Esophagus (tissue), 2 donors: ENCODE results near the gene EPX. TPM values are rescaled to one million over a fixed set of nuclear protein-coding genes. Genes with fewer than 3 reads are reported as not detected.

Source experiments
- H3K27ac ChIP-seq, 2 donors: one replicate each; pipeline ENCODE4 v1.5.1; 2013; ENCODE audit warnings: low read depth in 2 of 2, mild to moderate bottlenecking in 2 of 2, inconsistent platforms in 1 of 2, low read length in 1 of 2, moderate library complexity in 1 of 2
- H3K27me3 ChIP-seq, 2 donors: one replicate each; pipeline ENCODE4 v1.6.1; 2013; ENCODE audit warnings: low read length in 2 of 2, control low read depth in 1 of 2, mild to moderate bottlenecking in 1 of 2; ENCODE audit not compliant: insufficient read depth in 2 of 2, control insufficient read depth in 1 of 2
- H3K36me3 ChIP-seq, 2 donors: one replicate each; pipeline ENCODE4 v1.6.1; 2013; ENCODE audit warnings: low read length in 1 of 2; ENCODE audit not compliant: control insufficient read depth in 2 of 2, insufficient read depth in 2 of 2
- H3K4me1 ChIP-seq, 2 donors: one replicate each; pipeline ENCODE4 v1.6.1; 2013; ENCODE audit warnings: low read length in 1 of 2; ENCODE audit not compliant: control insufficient read depth in 2 of 2, insufficient read depth in 2 of 2
- H3K4me3 ChIP-seq, 2 donors: one replicate each; pipeline ENCODE4 v1.5.1; 2013; ENCODE audit warnings: low read length in 2 of 2, mild to moderate bottlenecking in 2 of 2, low read depth in 1 of 2, moderate library complexity in 1 of 2
- H3K9me3 ChIP-seq, 2 donors: one replicate each; pipeline ENCODE4 v1.6.1; 2013; ENCODE audit warnings: mild to moderate bottlenecking in 2 of 2, low read depth in 1 of 2, low read length in 1 of 2, moderate library complexity in 1 of 2; ENCODE audit not compliant: control insufficient read depth in 2 of 2, insufficient read depth in 1 of 2
- WGBS, 2 donors: extraction: QIAGEN DNeasy Blood & Tissue Kit; methylation state at CpG; one replicate each; pipeline ENCODE4 v1.1.7; 2013; 5-methylcytosine and 5-hydroxymethylcytosine counted together
- polyA plus RNA-seq, 2 donors: library from polyadenylated mRNA; stranded (reverse); fragments of 200-250 nt; gene quantifications; one replicate each; pipeline ENCODE4 v1.2.3, GENCODE V29; 2013
- donor health status: healthy with polysubstance abuse.
- donor health status: Bipolar disorder and iron deficiency.

The EPX gene
- polyA plus RNA-seq, 2 donors = not detected

DNA sequence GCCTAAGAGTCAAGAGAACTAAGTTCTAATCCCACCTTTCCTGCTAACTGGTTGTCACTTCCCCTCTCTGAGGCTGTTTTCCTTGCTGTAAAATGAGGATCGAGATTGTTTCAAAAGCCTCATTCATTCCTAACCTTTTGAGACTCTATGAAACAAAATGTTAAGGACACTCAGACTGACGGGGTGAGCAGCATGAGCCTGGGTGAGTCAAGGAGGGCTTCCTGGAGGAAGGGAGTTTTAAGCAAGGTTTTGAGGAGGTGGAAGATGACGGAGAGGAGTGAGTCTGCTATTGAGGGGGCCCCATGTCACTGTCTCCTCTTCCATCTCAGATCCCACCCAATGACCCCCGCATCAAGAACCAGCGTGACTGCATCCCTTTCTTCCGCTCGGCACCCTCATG is 4.1 kb downstream of the EPX start:
- no peaks in the 10 kb centered on the region for H3K36me3 ChIP-seq
- no peak overlapping the region for H3K27ac ChIP-seq
- H3K4me3 ChIP-seq = no peak overlapping the region
- 87% methylated on average over 7 of the region's 7 CpGs for WGBS, 2 donors
- no peaks in the 10 kb centered on the region for H3K9me3 ChIP-seq
- no peaks in the 10 kb centered on the region for H3K4me1 ChIP-seq
- H3K27me3 ChIP-seq = no peaks in the 10 kb centered on the region

DNA sequence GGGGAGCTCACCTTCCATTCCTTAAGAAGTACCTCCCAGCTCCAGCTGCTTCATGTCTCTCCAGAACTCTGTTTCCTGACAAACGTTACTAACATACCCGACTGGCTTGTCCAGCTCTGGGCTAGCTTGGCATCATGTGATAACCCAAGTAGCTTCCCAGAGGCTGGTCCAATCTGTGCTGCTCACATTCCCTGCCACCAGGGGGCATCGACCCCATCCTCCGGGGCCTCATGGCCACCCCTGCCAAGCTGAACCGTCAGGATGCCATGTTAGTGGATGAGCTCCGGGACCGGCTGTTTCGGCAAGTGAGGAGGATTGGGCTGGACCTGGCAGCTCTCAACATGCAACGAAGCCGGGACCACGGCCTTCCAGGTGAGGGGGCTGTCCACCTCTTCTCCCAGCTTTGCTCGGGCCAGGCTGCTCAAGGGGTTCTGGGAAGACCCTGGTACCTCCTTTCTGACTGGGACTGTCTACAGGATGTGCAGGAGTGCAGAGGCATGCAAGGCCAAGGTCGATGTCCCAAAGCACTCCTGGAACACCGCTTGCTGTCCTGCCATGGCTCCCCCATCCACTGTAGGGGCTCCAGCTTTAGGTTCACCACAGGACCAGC is 7.6 kb downstream of the EPX start:
- H3K4me3 ChIP-seq = no peak overlapping the region
- H3K9me3 ChIP-seq = no peaks in the 10 kb centered on the region
- H3K4me1 ChIP-seq = no peaks in the 10 kb centered on the region
- H3K27me3 ChIP-seq = no peaks in the 10 kb centered on the region
- 39 to 42% methylated on average over 14 of the region's 14 CpGs for WGBS, 2 donors
- H3K27ac ChIP-seq = no peak overlapping the region
- H3K36me3 ChIP-seq = no peaks in the 10 kb centered on the region

DNA sequence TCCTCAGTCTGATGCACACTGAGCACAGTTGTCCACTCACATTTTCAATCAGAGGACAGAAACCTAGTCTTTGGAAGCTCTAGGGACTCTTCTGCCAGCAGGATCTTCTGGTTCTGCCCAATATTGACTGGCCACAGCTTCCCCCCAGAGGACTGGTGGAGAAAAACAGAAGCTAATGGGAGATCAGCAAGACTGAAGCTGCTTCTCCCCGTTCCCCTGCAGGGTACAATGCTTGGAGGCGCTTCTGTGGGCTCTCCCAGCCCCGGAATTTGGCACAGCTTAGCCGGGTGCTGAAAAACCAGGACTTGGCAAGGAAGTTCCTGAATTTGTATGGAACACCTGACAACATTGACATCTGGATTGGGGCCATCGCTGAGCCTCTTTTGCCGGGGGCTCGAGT is 10.3 kb downstream of the EPX start:
- no peak overlapping the region for H3K27ac ChIP-seq
- no peaks in the 10 kb centered on the region for H3K4me1 ChIP-seq
- H3K36me3 ChIP-seq = peaks cover 0 to 11% of the 10 kb centered on the region in 2 donors
- no peak overlapping the region for H3K4me3 ChIP-seq
- WGBS, 2 donors = 59 to 71% methylated on average over 7 of the region's 7 CpGs
- H3K27me3 ChIP-seq = no peaks in the 10 kb centered on the region
- no peaks in the 10 kb centered on the region for H3K9me3 ChIP-seq

DNA sequence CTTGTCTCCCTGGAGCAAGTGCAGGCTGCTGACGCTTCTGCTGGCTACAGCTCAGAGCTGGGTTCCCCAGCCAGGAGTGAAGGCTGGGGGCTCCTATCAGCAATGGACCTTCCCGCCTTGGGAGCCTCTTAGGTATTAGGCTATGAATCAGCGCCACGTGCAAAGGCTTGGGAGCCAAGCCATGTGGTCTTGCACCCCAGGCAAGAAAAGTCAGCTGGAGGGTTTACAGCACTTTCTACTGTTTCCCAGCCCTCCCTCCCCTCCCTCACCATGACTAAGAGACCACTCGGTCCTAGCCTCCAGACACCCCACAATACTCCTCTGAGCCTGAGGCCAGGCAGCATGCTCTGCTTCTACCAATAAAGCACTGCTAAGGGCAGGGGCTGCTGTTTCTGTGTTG is 12.3 kb downstream of the EPX start:
- WGBS, 2 donors = 84 to 86% methylated on average over 5 of the region's 5 CpGs
- H3K36me3 ChIP-seq = peaks cover 2 to 14% of the 10 kb centered on the region in 2 donors
- no peak overlapping the region for H3K4me3 ChIP-seq
- no peaks in the 10 kb centered on the region for H3K27me3 ChIP-seq
- no peak overlapping the region for H3K27ac ChIP-seq
- H3K4me1 ChIP-seq = no peaks in the 10 kb centered on the region
- H3K9me3 ChIP-seq = no peaks in the 10 kb centered on the region

DNA sequence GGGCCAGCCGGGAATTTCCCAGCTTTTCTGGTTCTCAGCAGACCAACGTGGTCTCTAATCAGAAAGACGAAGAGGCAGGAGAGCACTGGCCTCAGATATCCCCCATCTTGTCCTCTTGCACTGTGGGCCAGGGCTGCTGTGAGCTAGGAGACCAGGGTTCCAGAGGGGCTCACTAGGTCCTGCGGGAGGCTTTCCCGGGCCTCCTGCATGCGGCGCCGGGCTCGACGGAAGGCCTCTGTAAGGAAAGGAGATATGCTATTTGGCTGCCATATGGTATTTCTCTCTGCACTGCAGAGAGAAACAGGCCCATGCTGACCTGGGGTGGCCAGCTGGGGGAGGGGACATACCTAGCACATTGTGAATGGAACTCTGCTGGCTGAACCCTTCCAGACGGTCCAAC is 13.4 kb downstream of the EPX start:
- Histone ChIP-seq H3K4me3 (no peak overlapping the region), H3K4me1 (no peaks in the 10 kb centered on the region), H3K27me3 (no peaks in the 10 kb centered on the region), H3K27ac (no peak overlapping the region), H3K9me3 (no peaks in the 10 kb centered on the region), H3K36me3 (peaks cover 7 to 15% of the 10 kb centered on the region in 2 donors)
- 93 to 95% methylated on average over 11 of the region's 11 CpGs for WGBS, 2 donors

DNA sequence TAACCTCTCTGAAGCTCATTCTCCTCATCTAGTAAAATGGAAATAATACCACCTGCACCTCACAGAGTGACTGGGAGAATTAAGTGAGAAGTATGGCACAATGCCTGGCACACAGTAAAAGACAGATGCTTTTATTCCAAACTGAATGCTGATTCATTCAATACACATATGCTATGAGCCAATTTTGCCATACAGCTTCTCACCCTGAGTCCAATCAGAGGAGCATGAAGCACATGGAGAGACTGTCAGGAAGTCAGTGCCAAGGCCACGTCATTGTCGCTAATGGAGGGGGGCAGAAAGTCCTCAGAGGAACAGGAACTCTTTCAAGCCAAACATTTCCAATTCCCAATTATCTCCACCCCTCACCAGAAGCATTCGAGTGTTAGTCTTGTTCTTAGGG is 14.9 kb downstream of the EPX start:
- H3K4me1 ChIP-seq = no peaks in the 10 kb centered on the region
- no peaks in the 10 kb centered on the region for H3K9me3 ChIP-seq
- no peak overlapping the region for H3K4me3 ChIP-seq
- H3K27ac ChIP-seq = no peak overlapping the region
- H3K27me3 ChIP-seq = no peaks in the 10 kb centered on the region
- H3K36me3 ChIP-seq = peaks cover 7 to 21% of the 10 kb centered on the region in 2 donors
- 86 to 89% methylated on average over 3 of the region's 3 CpGs for WGBS, 2 donors

DNA sequence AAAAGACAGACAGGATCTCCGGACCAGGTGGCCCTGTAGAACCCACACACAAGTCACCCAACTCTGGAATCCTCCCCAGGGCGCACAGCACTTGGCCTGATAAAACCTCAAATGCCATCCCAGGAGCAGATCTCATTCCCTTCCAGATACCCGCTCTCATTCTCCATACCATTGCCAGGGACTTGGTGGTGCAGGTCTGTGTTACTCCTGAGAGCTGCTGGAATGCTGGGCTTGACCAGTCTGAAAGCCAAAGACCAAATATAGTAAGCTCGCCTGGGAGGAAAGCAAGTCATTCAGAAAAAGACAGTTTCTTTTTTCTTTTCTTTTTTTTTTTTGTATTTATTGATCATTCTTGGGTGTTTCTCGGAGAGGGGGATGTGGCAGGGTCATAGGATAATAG is 15.8 kb downstream of the EPX start:
- H3K4me3 ChIP-seq = no peak overlapping the region
- no peaks in the 10 kb centered on the region for H3K4me1 ChIP-seq
- H3K27ac ChIP-seq = no peak overlapping the region
- 90 to 92% methylated on average over 5 of the region's 5 CpGs for WGBS, 2 donors
- H3K9me3 ChIP-seq = no peaks in the 10 kb centered on the region
- peaks cover 7 to 25% of the 10 kb centered on the region in 2 donors for H3K36me3 ChIP-seq
- no peaks in the 10 kb centered on the region for H3K27me3 ChIP-seq

DNA sequence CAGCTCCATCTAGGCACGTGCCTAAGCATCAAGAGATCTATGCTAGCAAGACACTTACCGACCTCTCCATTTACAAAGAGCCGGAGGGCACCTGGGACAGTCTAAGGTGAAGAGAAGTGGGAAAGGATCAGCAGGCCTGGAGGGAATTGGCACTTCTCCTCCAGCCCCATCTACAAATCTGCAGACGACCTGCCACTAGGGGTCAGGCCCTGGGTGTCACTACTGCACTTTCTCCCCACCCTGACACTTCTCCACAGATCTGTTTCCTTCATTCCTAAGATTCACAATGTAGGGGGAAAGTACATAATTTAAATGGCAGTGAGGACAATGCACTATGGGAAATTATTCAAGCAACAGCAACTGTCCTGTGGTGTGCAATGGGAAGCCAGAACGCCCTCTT is 18.4 kb downstream of the EPX start:
- H3K27me3 ChIP-seq = no peaks in the 10 kb centered on the region
- H3K4me1 ChIP-seq = no peaks in the 10 kb centered on the region
- WGBS, 2 donors = 82 to 83% methylated on average over 5 of the region's 5 CpGs
- H3K36me3 ChIP-seq = peaks cover 12 to 29% of the 10 kb centered on the region in 2 donors
- H3K27ac ChIP-seq = no peak overlapping the region
- H3K4me3 ChIP-seq = no peak overlapping the region
- H3K9me3 ChIP-seq = no peaks in the 10 kb centered on the region

DNA sequence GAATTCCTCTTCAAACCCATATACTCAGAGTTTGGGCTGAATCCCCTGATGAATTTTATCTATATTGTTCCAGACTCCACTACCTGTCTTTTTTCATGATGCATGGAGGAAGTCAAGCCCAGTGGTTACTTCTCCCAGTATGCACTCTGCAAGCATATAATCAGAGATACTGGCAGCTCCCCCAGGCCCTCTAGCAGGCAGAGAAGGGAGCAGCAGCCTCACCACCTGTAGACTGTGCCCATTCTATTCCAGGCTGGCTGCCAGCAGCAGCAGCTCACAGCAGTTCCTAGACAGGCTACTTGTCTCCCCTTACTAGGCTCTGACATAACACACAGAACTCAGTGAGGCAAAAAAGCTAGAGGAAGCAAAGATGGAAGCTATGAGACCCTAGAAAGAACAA is 23.2 kb downstream of the EPX start:
- H3K4me1 ChIP-seq = no peaks in the 10 kb centered on the region

DNA sequence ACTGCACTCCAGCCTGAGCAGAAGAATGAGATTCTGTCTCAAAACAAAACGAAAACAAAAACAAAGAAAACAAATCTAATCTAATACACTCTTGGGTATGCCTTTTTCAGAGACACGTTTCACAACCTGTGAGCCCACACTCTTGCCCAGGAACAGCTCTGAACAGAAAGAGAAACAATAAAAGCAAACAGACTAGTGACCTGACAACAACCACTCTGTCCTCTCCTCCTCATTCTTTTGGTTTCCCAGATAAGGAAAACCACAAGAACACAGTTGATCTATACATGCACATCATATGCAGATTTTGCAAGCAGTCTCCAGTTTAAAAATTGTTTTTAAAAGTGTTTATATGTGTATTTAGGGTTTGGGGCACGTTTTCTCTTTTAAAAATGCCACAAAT is 25.2 kb downstream of the EPX start:
- no peaks in the 10 kb centered on the region for H3K9me3 ChIP-seq
- 86 to 88% methylated on average over 3 of the region's 3 CpGs for WGBS, 2 donors

More for the DNA sequence above, 23.2 kb downstream of the EPX start:
- Histone ChIP-seq H3K27me3 (no peaks in the 10 kb centered on the region), H3K36me3 (peaks cover 7 to 16% of the 10 kb centered on the region in 2 donors), H3K27ac (no peak overlapping the region), H3K9me3 (no peaks in the 10 kb centered on the region), H3K4me3 (no peak overlapping the region)

More for the DNA sequence above, 25.2 kb downstream of the EPX start:
- no peaks in the 10 kb centered on the region for H3K27me3 ChIP-seq
- no peak overlapping the region for H3K4me3 ChIP-seq
- peaks cover 7 to 8% of the 10 kb centered on the region in 2 donors for H3K36me3 ChIP-seq
- no peak overlapping the region for H3K27ac ChIP-seq
- H3K4me1 ChIP-seq = no peaks in the 10 kb centered on the region
